ENCODE measurements around the gene SLC18B1.

SLC18B1 gene

GRCh38 chr6:132741281-132741680 lies 57.2 kb downstream of the SLC18B1 start:
- no peak for DNase-seq

- DNase-seq: peak; percentile 91
Measured at GRCh38 chr6:132736239-132736638, 62.2 kb downstream of the SLC18B1 start.

GRCh38 chr6:132734694-132735236 lies 63.7 kb downstream of the SLC18B1 start:
- peak; percentile 88 for DNase-seq

GRCh38 chr6:132733814-132734213 lies 64.6 kb downstream of the SLC18B1 start:
- DNase-seq: peak; percentile 28

GRCh38 chr6:132733283-132733682 lies 65.2 kb downstream of the SLC18B1 start:
- peak; percentile 49 for DNase-seq

GRCh38 chr6:132731086-132731485 lies 67.4 kb downstream of the SLC18B1 start:
- no peak for DNase-seq

- peak; percentile 83 for DNase-seq
Measured at GRCh38 chr6:132730560-132730959, 67.9 kb downstream of the SLC18B1 start.

GRCh38 chr6:132728616-132729015 lies 69.8 kb downstream of the SLC18B1 start:
- no peak for DNase-seq

- DNase-seq: no peak
Measured at GRCh38 chr6:132726608-132726975, 71.8 kb downstream of the SLC18B1 start.

GRCh38 chr6:132725947-132726607 lies 72.4 kb downstream of the SLC18B1 start:
- no peak for DNase-seq

GRCh38 chr6:132725471-132725870 lies 73.0 kb downstream of the SLC18B1 start:
- DNase-seq: no peak

- no peak for DNase-seq
Measured at GRCh38 chr6:132719736-132720448, 78.5 kb downstream of the SLC18B1 start.
